T follicular helper cell (primary cell): ENCODE results near the gene PSMB7.

Experiments used
- DNase-seq: peaks from one replicate; pipeline ENCODE4 v3.0.0-alpha.2; 2020; ENCODE audit warnings: low read depth

PSMB7 gene

GRCh38 chr9:124345063-124345462 is 70.2 kb downstream of the PSMB7 start:
- DNase-seq = no peak

- no peak for DNase-seq
Observed at GRCh38 chr9:124344291-124345050, 70.8 kb downstream of the PSMB7 start.

GRCh38 chr9:124343533-124344290 is 71.5 kb downstream of the PSMB7 start:
- no peak for DNase-seq

GRCh38 chr9:124342776-124343485 is 72.3 kb downstream of the PSMB7 start:
- no peak for DNase-seq

- DNase-seq = no peak
Observed at GRCh38 chr9:124342402-124342775, 72.9 kb downstream of the PSMB7 start.

- DNase-seq = no peak
Observed at GRCh38 chr9:124341455-124342170, 73.6 kb downstream of the PSMB7 start.

GRCh38 chr9:124340219-124341069 is 74.8 kb downstream of the PSMB7 start:
- no peak for DNase-seq

- DNase-seq = no peak
Observed at GRCh38 chr9:124339603-124340146, 75.6 kb downstream of the PSMB7 start.

- no peak for DNase-seq
Observed at GRCh38 chr9:124337562-124337961, 77.7 kb downstream of the PSMB7 start.

GRCh38 chr9:124335320-124335707 is 79.9 kb downstream of the PSMB7 start:
- no peak for DNase-seq

- no peak for DNase-seq
Observed at GRCh38 chr9:124334568-124335319, 80.5 kb downstream of the PSMB7 start.

GRCh38 chr9:124333203-124333579 is 82.1 kb downstream of the PSMB7 start:
- no peak for DNase-seq

- DNase-seq = no peak
Observed at GRCh38 chr9:124332361-124333202, 82.7 kb downstream of the PSMB7 start.

GRCh38 chr9:124331580-124331979 is 83.7 kb downstream of the PSMB7 start:
- DNase-seq = no peak

GRCh38 chr9:124330011-124330697 is 85.1 kb downstream of the PSMB7 start:
- DNase-seq = no peak

- DNase-seq = no peak
Observed at GRCh38 chr9:124329206-124329792, 85.9 kb downstream of the PSMB7 start.

GRCh38 chr9:124328285-124328684 is 87.0 kb downstream of the PSMB7 start:
- no peak for DNase-seq

- no peak for DNase-seq
Observed at GRCh38 chr9:124327491-124327890, 87.8 kb downstream of the PSMB7 start.
